Measurements from ENCODE around the gene SERPINB6. TPM values are rescaled to one million over a fixed set of nuclear protein-coding genes. Genes with fewer than 3 reads are reported as not detected.

Gene SERPINB6
- total RNA-seq, 3 donors from 2014 or later (not counting 1 experiment from before 2014, with no cell fraction given) = 120 to 135 (median 129) TPM

DNA sequence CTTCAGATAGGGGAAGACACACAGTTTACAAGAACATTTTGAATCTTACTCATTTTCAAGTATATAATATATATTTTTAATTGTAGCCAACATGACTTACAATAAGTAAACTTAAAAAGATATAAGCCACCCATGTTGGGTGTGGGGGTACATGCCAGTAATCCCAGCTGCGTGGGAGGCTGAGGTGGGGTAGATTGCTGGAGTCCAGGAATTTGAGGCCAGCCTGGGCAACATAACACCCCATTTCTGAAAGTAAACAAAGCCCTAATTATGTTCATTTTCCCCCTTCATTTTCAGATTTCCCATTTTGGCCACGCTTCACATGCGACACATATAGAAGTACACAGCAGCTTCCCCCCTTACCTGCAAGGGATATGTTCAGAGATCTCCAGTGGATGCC is 30.5 kb downstream of the SERPINB6 start:
- ATAC-seq (no peak), DNase-seq (peak in 1 of 2 donors; percentile 20)
- H3K27me3 Mint-ChIP-seq (ENCODE audit: low read depth in 2 of 2) = no peaks in the 10 kb centered on the region
- Histone ChIP-seq H3K27me3 (ENCODE audit: control insufficient read depth, insufficient read depth, low read length) (no peaks in the 10 kb centered on the region), H3K27ac (ENCODE audit: low read length) (peak overlapping the region; percentile 66), H3K36me3 (ENCODE audit: control insufficient read depth, insufficient read depth, low read length) (no peaks in the 10 kb centered on the region), H3K4me3 (ENCODE audit: low read length) (peak overlapping the region; percentile 16), H3K4me1 (ENCODE audit: control insufficient read depth, insufficient read depth, low read length) (peaks cover 67% of the 10 kb centered on the region), H3K9me3 (ENCODE audit: control insufficient read depth, insufficient read depth, low read length) (peaks cover 4% of the 10 kb centered on the region)
- H3K9me3 Mint-ChIP-seq = peaks cover 0 to 4% of the 10 kb centered on the region in 2 donors
- TF ChIP-seq, protein P1, sequence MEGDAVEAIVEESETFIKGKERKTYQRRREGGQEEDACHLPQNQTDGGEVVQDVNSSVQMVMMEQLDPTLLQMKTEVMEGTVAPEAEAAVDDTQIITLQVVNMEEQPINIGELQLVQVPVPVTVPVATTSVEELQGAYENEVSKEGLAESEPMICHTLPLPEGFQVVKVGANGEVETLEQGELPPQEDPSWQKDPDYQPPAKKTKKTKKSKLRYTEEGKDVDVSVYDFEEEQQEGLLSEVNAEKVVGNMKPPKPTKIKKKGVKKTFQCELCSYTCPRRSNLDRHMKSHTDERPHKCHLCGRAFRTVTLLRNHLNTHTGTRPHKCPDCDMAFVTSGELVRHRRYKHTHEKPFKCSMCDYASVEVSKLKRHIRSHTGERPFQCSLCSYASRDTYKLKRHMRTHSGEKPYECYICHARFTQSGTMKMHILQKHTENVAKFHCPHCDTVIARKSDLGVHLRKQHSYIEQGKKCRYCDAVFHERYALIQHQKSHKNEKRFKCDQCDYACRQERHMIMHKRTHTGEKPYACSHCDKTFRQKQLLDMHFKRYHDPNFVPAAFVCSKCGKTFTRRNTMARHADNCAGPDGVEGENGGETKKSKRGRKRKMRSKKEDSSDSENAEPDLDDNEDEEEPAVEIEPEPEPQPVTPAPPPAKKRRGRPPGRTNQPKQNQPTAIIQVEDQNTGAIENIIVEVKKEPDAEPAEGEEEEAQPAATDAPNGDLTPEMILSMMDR (IDR thresholded peaks at IDR 0.05) = no peak
- peak overlapping the region; percentile 70 for H3K4me3 Mint-ChIP-seq
- peaks cover 8% of the 10 kb centered on the region for H3K36me3 Mint-ChIP-seq
- intact Hi-C loops (cut with micrococcal nuclease) = loop anchor here (1.0 to 5.0 kb wide), 3 partner anchors 32 to 48 kb away; partner anchors contain the start of gene SERPINB9
- peaks cover 59 to 66% of the 10 kb centered on the region in 2 donors for H3K4me1 Mint-ChIP-seq
- 62% methylated on average over 3 of the region's 3 CpGs for WGBS (ENCODE audit: insufficient coverage)
- H3K27ac Mint-ChIP-seq = peak overlapping the region; percentile 94 to 96

- H3K4me1 Mint-ChIP-seq = peaks cover 59 to 66% of the 10 kb centered on the region in 2 donors
- H3K9me3 ChIP-seq (ENCODE audit: control insufficient read depth, insufficient read depth, low read length) = peaks cover 4% of the 10 kb centered on the region
- WGBS (ENCODE audit: insufficient coverage) = 23% methylated on average over 26 of the region's 26 CpGs
- H3K4me3 ChIP-seq (ENCODE audit: low read length) = peak overlapping the region; percentile 16
- intact Hi-C loops (cut with micrococcal nuclease) = loop anchor here (1.0 to 5.0 kb wide), 3 partner anchors 33 to 49 kb away; partner anchors contain the start of gene SERPINB9
- ATAC-seq = peak; percentile 81 to 89 (median 81)
- H3K9me3 Mint-ChIP-seq = peaks cover 0 to 4% of the 10 kb centered on the region in 2 donors
- peaks cover 67% of the 10 kb centered on the region for H3K4me1 ChIP-seq (ENCODE audit: control insufficient read depth, insufficient read depth, low read length)
- no peaks in the 10 kb centered on the region for H3K36me3 ChIP-seq (ENCODE audit: control insufficient read depth, insufficient read depth, low read length)
- H3K27ac Mint-ChIP-seq = peak overlapping the region; percentile 94 to 96
- peak overlapping the region; percentile 81 for H3K4me3 Mint-ChIP-seq
- H3K36me3 Mint-ChIP-seq = peaks cover 8% of the 10 kb centered on the region
- H3K27me3 ChIP-seq (ENCODE audit: control insufficient read depth, insufficient read depth, low read length) = no peaks in the 10 kb centered on the region
- no peaks in the 10 kb centered on the region for H3K27me3 Mint-ChIP-seq (ENCODE audit: low read depth in 2 of 2)
- H3K27ac ChIP-seq (ENCODE audit: low read length) = peak overlapping the region; percentile 66
- DNase-seq = peak; percentile 64 to 89
- TF ChIP-seq, protein P1 (IDR thresholded peaks at IDR 0.05) = no peak
These were observed 31.1 kb downstream of the SERPINB6 start for GRCh38 chr6:2940010-2940850.

GRCh38 chr6:2939315-2940009 is 31.9 kb downstream of the SERPINB6 start:
- ATAC-seq (no peak), DNase-seq (peak in 1 of 2 donors; percentile 14)
- Mint-ChIP-seq H3K9me3 (peaks cover 0 to 4% of the 10 kb centered on the region in 2 donors), H3K4me1 (peaks cover 59 to 61% of the 10 kb centered on the region in 2 donors), H3K27me3 (ENCODE audit: low read depth in 2 of 2) (no peaks in the 10 kb centered on the region), H3K4me3 (peak overlapping the region; percentile 81), H3K36me3 (peaks cover 8% of the 10 kb centered on the region), H3K27ac (peak overlapping the region; percentile 94 to 96)
- Histone ChIP-seq H3K9me3 (ENCODE audit: control insufficient read depth, insufficient read depth, low read length) (peaks cover 4% of the 10 kb centered on the region), H3K27ac (ENCODE audit: low read length) (peak overlapping the region; percentile 66), H3K36me3 (ENCODE audit: control insufficient read depth, insufficient read depth, low read length) (no peaks in the 10 kb centered on the region), H3K4me3 (ENCODE audit: low read length) (no peak overlapping the region), H3K4me1 (ENCODE audit: control insufficient read depth, insufficient read depth, low read length) (peaks cover 67% of the 10 kb centered on the region), H3K27me3 (ENCODE audit: control insufficient read depth, insufficient read depth, low read length) (no peaks in the 10 kb centered on the region)
- 97% methylated on average over 34 of the region's 34 CpGs for WGBS (ENCODE audit: insufficient coverage)
- intact Hi-C loops (cut with micrococcal nuclease) = loop anchor here (1.0 to 5.0 kb wide), 3 partner anchors 34 to 50 kb away; partner anchors contain the start of gene SERPINB9
- TF ChIP-seq, protein P1 (IDR thresholded peaks at IDR 0.05) = no peak
